ENCODE measurements around the gene HEMGN.

DNA sequence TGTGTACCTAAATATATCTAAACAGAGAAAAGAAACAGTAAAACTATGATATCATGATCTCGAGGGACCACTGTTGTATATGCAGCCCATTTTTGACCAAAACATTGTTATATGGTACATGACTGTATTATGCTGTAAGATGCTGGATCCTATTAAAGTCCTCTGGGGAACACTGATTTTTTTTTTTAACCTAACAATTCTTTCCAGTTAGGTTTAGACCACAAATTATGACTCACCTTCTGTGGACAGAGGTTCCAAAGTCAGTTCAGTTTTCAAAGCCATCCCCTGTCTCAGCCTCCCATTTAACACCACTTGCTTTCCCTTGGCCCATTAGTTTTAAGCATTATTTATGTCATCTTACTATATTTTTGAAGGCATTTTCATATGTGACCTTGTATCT, 42.8 kb downstream of the HEMGN start:
- TF ChIP-seq, protein P1, sequence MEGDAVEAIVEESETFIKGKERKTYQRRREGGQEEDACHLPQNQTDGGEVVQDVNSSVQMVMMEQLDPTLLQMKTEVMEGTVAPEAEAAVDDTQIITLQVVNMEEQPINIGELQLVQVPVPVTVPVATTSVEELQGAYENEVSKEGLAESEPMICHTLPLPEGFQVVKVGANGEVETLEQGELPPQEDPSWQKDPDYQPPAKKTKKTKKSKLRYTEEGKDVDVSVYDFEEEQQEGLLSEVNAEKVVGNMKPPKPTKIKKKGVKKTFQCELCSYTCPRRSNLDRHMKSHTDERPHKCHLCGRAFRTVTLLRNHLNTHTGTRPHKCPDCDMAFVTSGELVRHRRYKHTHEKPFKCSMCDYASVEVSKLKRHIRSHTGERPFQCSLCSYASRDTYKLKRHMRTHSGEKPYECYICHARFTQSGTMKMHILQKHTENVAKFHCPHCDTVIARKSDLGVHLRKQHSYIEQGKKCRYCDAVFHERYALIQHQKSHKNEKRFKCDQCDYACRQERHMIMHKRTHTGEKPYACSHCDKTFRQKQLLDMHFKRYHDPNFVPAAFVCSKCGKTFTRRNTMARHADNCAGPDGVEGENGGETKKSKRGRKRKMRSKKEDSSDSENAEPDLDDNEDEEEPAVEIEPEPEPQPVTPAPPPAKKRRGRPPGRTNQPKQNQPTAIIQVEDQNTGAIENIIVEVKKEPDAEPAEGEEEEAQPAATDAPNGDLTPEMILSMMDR (conservative IDR thresholded peaks at IDR 0.05; ENCODE audit: low read depth, low read length) = no peak
- no peak for TF ChIP-seq POLR2A (IDR thresholded peaks at IDR 0.05; ENCODE audit: low read depth, low read length)
- no peak for TF ChIP-seq CHD1 (IDR thresholded peaks at IDR 0.05; ENCODE audit: low read depth, low read length)
- no peak for TF ChIP-seq RAD21 (IDR thresholded peaks at IDR 0.05; ENCODE audit: low read length)
- no peak for TF ChIP-seq CEBPB (IDR thresholded peaks at IDR 0.05; ENCODE audit: low read depth, low read length)
- no peak for TF ChIP-seq MAFK (IDR thresholded peaks at IDR 0.05; ENCODE audit: low read depth, low read length)
- TF ChIP-seq SMC3 (IDR thresholded peaks at IDR 0.05; ENCODE audit: low read depth, low read length) = no peak
- TF ChIP-seq BHLHE40 (IDR thresholded peaks at IDR 0.05; ENCODE audit: low read depth, low read length) = no peak
- TF ChIP-seq FOS (IDR thresholded peaks at IDR 0.05; ENCODE audit: low read depth, low read length) = no peak
- TF ChIP-seq RFX5 (IDR thresholded peaks at IDR 0.05; ENCODE audit: low read depth, low read length) = no peak
- TF ChIP-seq, protein P2, sequence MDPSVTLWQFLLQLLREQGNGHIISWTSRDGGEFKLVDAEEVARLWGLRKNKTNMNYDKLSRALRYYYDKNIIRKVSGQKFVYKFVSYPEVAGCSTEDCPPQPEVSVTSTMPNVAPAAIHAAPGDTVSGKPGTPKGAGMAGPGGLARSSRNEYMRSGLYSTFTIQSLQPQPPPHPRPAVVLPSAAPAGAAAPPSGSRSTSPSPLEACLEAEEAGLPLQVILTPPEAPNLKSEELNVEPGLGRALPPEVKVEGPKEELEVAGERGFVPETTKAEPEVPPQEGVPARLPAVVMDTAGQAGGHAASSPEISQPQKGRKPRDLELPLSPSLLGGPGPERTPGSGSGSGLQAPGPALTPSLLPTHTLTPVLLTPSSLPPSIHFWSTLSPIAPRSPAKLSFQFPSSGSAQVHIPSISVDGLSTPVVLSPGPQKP (IDR thresholded peaks at IDR 0.05; ENCODE audit: borderline replicate concordance, low read depth, low read length) = no peak
